B cell (primary cell): Measurements from ENCODE around the gene ECM2.

Experiments used
- EZH2 ChIP-seq: IDR thresholded peaks from 2 replicates; pipeline ENCODE4 v1.6.1; 2012; ENCODE audit warnings: borderline replicate concordance, low read depth, mild to moderate bottlenecking, moderate library complexity, low read length; ENCODE audit not compliant: insufficient read depth, poor library complexity, severe bottlenecking
- TF ChIP-seq, protein P1 (sequence below): fragments of 200-600 bp; IDR thresholded peaks from one replicate; pipeline ENCODE4 v1.8.0; 2022; ENCODE audit warnings: antibody characterized with exemption, mild to moderate bottlenecking

DNA sequence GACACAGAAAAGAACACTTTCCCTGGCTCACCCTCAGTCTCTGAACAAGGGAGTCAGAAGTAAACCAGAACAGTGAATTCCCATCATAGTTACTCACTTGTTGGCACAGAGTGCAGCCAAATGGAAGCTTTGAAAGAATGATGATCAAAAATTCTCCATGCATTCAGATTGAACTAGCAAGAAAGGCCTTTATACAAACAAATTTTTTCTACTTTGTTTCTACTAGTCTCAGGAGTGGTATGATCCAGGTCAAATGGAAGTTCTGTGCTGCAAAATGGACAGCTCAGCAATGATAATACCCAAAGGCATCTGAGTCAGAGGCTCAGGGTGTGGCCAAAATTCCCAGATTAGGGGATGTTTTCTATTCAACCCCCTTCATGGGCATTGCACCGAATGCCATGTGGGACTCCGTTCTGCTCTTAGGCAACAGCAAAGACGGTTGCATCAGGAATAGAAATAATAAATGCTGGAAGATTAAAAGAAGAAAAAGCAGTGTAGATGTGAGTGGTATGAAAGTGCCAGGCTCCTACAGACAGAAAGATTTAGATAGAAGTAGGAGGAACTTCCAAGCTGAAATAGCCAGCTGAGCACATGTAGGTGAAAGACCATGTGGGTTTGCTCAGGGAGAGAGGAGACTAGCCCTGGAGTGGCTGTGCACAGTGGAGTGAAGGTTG is 29.5 kb downstream of the ECM2 start:
- no peak for TF ChIP-seq EZH2
- TF ChIP-seq, protein P1, sequence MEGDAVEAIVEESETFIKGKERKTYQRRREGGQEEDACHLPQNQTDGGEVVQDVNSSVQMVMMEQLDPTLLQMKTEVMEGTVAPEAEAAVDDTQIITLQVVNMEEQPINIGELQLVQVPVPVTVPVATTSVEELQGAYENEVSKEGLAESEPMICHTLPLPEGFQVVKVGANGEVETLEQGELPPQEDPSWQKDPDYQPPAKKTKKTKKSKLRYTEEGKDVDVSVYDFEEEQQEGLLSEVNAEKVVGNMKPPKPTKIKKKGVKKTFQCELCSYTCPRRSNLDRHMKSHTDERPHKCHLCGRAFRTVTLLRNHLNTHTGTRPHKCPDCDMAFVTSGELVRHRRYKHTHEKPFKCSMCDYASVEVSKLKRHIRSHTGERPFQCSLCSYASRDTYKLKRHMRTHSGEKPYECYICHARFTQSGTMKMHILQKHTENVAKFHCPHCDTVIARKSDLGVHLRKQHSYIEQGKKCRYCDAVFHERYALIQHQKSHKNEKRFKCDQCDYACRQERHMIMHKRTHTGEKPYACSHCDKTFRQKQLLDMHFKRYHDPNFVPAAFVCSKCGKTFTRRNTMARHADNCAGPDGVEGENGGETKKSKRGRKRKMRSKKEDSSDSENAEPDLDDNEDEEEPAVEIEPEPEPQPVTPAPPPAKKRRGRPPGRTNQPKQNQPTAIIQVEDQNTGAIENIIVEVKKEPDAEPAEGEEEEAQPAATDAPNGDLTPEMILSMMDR, result no peak
